ENCODE measurements around the gene GNAO1. TPM values are rescaled to one million over a fixed set of nuclear protein-coding genes. Genes with fewer than 3 reads are reported as not detected.

The GNAO1 gene
- total and polyA plus RNA-seq, 2 of the 13 experiments (the other 11 are each of a cell fraction or from before 2014, with no cell fraction given) = not detected

GRCh38 chr16:56247808-56248207 is 56.5 kb downstream of the GNAO1 start:
- Histone ChIP-seq H3K4me1 (ENCODE audit: insufficient read depth, low read length) (no peaks in the 10 kb centered on the region), H3K9me3 (ENCODE audit: low read length) (no peaks in the 10 kb centered on the region), H4K20me1 (ENCODE audit: insufficient read depth, low read length) (no peaks in the 10 kb centered on the region), H3K4me3 (replicated peaks in 1 of 3; ENCODE audit: insufficient read depth in 1 of 3, low read depth in 2 of 3, low read length in 3 of 3) (no peak overlapping the region), H3K27ac (ENCODE audit: extremely low read length, insufficient read depth, low read length) (no peak overlapping the region), H3K27me3 (ENCODE audit: control insufficient read depth in 1 of 2, insufficient read depth in 2 of 2, low read length in 2 of 2) (peaks cover 0 to 11% of the 10 kb centered on the region in 2 experiments; a peak in 2 of 5 replicates), H3K79me2 (ENCODE audit: insufficient read depth, low read length) (no peaks in the 10 kb centered on the region), H3K36me3 (replicated peaks in 1 of 2; ENCODE audit: control insufficient read depth in 1 of 2, insufficient read depth in 2 of 2, low read length in 2 of 2) (no peaks in the 10 kb centered on the region), H2AFZ (ENCODE audit: low read length) (no peak overlapping the region), H3K4me2 (ENCODE audit: low read depth, low read length) (no peak overlapping the region), H3K9ac (ENCODE audit: insufficient read depth, low read depth, low read length) (no peak overlapping the region)
- intact Hi-C loops (cut with micrococcal nuclease; ENCODE audit: unreplicated experiment) = no loop called here
- no TSS peak for BruUV-seq (replicated peaks)
- no peak for ATAC-seq
- no peak for DNase-seq (ENCODE audit: low spot score)
- ChIA-PET POLR2A (no interaction called here), CTCF (ENCODE audit: low intra/inter-chr PET ratio, low total read pairs) (no interaction called here)
- no peak for FAIRE-seq
- TF ChIP-seq PHF8 (CRISPR knock-in tag; IDR thresholded peaks at IDR 0.05) (no peak), MTF2 (CRISPR knock-in tag; IDR thresholded peaks at IDR 0.05; ENCODE audit: borderline replicate concordance) (no peak), MIER3 (CRISPR knock-in tag; IDR thresholded peaks at IDR 0.05; ENCODE audit: borderline replicate concordance) (no peak), ZNF232 (CRISPR knock-in tag; IDR thresholded peaks at IDR 0.05; ENCODE audit: borderline replicate concordance) (no peak), ELF4 (CRISPR knock-in tag; IDR thresholded peaks at IDR 0.05; ENCODE audit: borderline replicate concordance) (no peak), ATAD3A (CRISPR knock-in tag; IDR thresholded peaks at IDR 0.05) (no peak), HES4 (CRISPR knock-in tag; IDR thresholded peaks at IDR 0.05; ENCODE audit: borderline replicate concordance) (no peak), ZBTB1 (CRISPR knock-in tag; IDR thresholded peaks at IDR 0.05; ENCODE audit: borderline replicate concordance) (no peak), ZMYM3 (CRISPR knock-in tag; IDR thresholded peaks at IDR 0.05) (no peak), IRF1 (CRISPR knock-in tag; IDR thresholded peaks at IDR 0.05; ENCODE audit: low read depth) (no peak), ZSCAN5A (CRISPR knock-in tag; IDR thresholded peaks at IDR 0.05; ENCODE audit: borderline replicate concordance) (no peak), PLSCR1 (CRISPR knock-in tag; IDR thresholded peaks at IDR 0.05; ENCODE audit: borderline replicate concordance) (no peak)
- in situ Hi-C loops (cut with HindIII; ENCODE audit: extremely low pct_ligation_motif_present, low pct_unique_long_range_greater_than_20kb) = no loop called here

Data from HepG2 (cell line).